ENCODE results near the gene DHX57. TPM values are rescaled to one million over a fixed set of nuclear protein-coding genes. Genes with fewer than 3 reads are reported as not detected.

The DHX57 gene
- total RNA-seq, 1 donor from 2014 or later: 27.0 TPM

DNA sequence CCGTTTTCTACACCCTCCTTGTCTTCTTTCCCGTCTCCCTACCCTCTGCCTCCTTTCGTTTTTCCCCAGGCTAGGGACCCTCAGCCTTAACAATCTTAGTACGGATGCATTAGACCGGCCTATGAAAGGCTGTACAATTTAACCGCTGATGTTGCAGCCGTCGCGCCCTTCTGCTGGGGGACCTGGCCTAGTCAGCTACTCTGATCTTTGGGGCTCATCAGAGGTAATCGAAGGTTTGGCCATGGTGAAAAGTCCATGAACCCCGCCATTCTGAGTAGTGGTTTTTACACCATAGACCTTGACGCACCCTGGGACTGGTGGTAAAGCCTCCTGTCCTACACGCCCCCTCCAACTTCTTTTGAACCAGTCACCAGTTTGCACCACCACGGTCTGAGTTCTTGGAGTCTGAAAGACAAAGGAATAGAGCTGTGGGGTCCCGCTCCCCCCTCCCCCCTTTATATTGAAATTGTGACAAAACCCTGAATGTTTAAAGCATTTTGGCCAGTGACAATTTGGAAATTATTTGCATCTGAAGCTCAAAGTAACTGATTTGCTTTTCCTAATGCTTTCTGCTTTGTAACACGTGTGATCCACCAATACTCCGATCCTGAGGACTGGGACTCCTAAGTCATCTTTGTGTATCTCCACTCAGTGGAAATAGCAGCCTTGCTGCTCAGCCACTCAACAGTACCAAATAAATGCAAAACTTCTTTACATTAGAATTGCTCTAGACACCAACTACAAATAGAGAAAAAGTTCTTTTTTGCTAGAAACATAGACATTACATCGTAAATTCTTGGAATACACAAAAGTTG lies 123.9 kb downstream of the DHX57 start:
- TF ChIP-seq, protein P1, sequence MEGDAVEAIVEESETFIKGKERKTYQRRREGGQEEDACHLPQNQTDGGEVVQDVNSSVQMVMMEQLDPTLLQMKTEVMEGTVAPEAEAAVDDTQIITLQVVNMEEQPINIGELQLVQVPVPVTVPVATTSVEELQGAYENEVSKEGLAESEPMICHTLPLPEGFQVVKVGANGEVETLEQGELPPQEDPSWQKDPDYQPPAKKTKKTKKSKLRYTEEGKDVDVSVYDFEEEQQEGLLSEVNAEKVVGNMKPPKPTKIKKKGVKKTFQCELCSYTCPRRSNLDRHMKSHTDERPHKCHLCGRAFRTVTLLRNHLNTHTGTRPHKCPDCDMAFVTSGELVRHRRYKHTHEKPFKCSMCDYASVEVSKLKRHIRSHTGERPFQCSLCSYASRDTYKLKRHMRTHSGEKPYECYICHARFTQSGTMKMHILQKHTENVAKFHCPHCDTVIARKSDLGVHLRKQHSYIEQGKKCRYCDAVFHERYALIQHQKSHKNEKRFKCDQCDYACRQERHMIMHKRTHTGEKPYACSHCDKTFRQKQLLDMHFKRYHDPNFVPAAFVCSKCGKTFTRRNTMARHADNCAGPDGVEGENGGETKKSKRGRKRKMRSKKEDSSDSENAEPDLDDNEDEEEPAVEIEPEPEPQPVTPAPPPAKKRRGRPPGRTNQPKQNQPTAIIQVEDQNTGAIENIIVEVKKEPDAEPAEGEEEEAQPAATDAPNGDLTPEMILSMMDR (IDR thresholded peaks at IDR 0.05; ENCODE audit: unreplicated experiment): no peak
- peak overlapping the region; percentile 98 for H3K27ac Mint-ChIP-seq (ENCODE audit: unreplicated experiment)
- H3K4me3 Mint-ChIP-seq (ENCODE audit: unreplicated experiment): peak overlapping the region; percentile 98
- no peaks in the 10 kb centered on the region for H3K9me3 Mint-ChIP-seq (ENCODE audit: unreplicated experiment)
- peaks cover 33% of the 10 kb centered on the region for H3K36me3 Mint-ChIP-seq (ENCODE audit: low read depth, unreplicated experiment)
- H3K27me3 Mint-ChIP-seq (ENCODE audit: unreplicated experiment): peaks cover 15% of the 10 kb centered on the region
- H3K4me1 Mint-ChIP-seq (ENCODE audit: unreplicated experiment): peaks cover 30% of the 10 kb centered on the region
- no peak for DNase-seq (ENCODE audit: low spot score)

DNA sequence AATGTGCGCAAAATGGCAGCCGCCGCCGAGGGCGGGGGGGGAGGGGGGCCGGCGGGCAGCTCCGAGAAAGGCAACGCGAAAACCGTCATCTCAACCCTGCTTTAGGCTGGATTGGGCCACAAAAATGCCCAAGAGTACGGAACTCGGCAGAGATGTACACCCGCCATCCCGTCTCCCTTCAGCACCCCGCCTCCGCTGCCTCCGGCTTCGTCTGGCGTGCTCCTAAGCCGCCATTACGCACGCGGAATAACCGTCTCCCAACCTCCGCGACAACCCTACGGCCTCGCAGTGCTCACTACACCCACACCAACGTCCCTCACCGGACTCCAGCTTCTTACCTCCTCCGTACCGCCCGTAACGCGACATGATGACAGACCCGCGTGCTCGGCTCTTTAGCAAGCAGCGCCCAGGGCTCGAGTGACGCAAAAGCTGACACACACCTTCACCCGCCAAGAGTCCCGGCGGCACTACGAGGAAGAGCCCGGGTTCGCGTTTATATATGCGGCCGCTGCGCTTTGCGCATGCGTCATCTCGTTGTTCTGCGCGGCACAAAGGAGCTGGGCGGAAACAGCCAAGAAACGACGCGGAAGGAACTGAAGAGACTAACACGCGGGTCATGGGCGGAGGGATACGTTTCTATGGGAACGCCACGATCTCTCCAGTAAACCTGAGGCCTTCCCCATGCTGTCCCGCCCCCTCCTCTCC lies 124.7 kb downstream of the DHX57 start, which contains the start of gene SRSF7:
SRSF7 (minus strand) TSS at position 471 of the 705 bp plus-strand sequence; CDS start at position 366, 105 bp downstream.
- DNase-seq (ENCODE audit: low spot score): peak; percentile 99
- peak within 1 kb of the TSS; percentile 98 for H3K27ac Mint-ChIP-seq (ENCODE audit: unreplicated experiment)
- TF ChIP-seq, protein P1 (IDR thresholded peaks at IDR 0.05; ENCODE audit: unreplicated experiment): no peak
- no peaks in the 10 kb centered on the region for H3K9me3 Mint-ChIP-seq (ENCODE audit: unreplicated experiment)
- H3K4me3 Mint-ChIP-seq (ENCODE audit: unreplicated experiment): peak within 1 kb of the TSS; percentile 98
- peaks cover 40% of the 10 kb centered on the region for H3K36me3 Mint-ChIP-seq (ENCODE audit: low read depth, unreplicated experiment)
- peaks cover 30% of the 10 kb centered on the region for H3K4me1 Mint-ChIP-seq (ENCODE audit: unreplicated experiment)
- peaks cover 15% of the 10 kb centered on the region for H3K27me3 Mint-ChIP-seq (ENCODE audit: unreplicated experiment)

DNA sequence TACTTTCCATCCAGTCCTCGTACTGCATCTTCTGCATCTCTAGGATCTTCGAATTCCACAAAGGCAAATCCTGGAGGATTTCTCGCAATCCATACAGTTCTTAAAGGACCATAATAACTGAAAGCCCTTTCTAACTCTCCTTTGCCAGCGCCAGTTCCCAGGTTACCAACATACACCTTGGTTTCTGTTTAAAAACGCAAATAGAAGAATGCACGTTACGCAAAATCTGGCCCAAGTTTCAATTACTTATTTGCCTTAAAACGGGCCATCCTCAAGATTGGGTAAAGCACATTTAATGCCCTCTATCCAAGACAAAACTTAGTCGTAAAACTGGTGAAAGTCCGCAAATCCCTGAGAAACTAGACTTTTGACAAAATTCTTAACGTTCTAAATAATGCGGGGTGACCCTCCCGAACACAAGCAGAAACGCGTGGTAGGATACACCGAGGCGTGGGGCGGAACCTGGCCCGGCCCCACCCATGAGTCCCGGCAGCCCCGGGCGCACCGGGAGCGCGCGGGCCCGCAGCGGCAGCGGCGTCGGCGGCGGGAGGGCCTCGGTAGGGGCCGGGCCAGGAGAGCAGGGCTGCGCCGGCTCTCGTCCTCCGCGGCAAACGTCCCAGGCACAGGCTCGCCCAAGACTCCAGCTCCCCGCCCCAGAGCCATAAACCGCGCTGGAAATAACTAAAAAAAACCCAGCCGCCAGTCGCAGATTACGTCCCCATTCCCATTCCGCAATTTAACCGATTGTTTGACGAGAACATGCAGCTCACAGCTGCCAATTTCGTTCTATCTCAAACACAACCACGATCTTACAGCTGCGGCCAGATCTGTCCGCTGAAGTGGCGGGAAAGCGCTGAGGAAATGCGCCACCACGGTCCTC lies 125.5 kb downstream of the DHX57 start:
- peaks cover 30% of the 10 kb centered on the region for H3K4me1 Mint-ChIP-seq (ENCODE audit: unreplicated experiment)
- H3K27me3 Mint-ChIP-seq (ENCODE audit: unreplicated experiment): peaks cover 15% of the 10 kb centered on the region
- DNase-seq (ENCODE audit: low spot score): peak; percentile 30
- peak overlapping the region; percentile 98 for H3K27ac Mint-ChIP-seq (ENCODE audit: unreplicated experiment)
- H3K9me3 Mint-ChIP-seq (ENCODE audit: unreplicated experiment): no peaks in the 10 kb centered on the region
- peak overlapping the region; percentile 98 for H3K4me3 Mint-ChIP-seq (ENCODE audit: unreplicated experiment)
- H3K36me3 Mint-ChIP-seq (ENCODE audit: low read depth, unreplicated experiment): peaks cover 40% of the 10 kb centered on the region
- TF ChIP-seq, protein P1 (IDR thresholded peaks at IDR 0.05; ENCODE audit: unreplicated experiment): no peak

DNA sequence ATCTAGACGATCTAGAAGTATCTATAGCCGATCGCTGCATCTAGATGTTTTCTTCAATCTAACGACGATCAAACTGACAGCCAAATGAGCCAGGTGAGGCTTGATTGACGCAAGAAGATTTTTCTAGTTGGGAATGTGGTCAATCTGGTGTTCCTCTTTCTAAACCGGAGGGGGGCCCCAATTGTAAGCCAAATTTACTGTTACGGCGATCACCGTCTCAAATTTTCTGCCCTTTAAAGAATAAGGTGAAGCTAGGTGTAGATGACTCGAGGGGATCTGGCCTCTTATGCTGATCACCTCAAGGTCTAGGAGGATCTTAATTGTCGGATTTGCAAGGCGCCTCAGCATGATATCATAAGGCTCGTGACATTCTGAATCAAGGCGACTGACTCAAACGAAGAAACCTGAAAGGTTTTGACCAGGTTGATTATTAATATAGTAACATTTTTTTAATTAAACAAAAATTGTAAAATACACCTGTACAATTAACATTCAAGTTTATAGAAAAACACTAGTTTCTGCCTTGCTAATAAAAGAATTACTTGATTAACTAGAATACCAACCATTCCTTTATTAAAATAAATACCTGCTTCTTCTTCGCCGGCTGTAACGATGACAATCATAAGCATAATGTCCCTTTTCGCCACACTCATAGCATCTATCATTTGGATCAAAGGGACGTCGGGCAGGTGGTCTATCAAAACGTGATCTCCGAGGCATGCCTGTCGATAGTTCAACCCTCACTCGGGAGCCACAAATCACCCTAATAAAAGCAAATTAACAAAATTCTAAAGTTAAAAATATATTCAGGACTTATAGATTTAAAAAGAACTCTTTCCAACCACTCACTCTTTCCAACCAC lies 126.6 kb downstream of the DHX57 start:
- no peaks in the 10 kb centered on the region for H3K9me3 Mint-ChIP-seq (ENCODE audit: unreplicated experiment)
- peak overlapping the region; percentile 89 for H3K4me3 Mint-ChIP-seq (ENCODE audit: unreplicated experiment)
- no peak for DNase-seq (ENCODE audit: low spot score)
- H3K4me1 Mint-ChIP-seq (ENCODE audit: unreplicated experiment): peaks cover 30% of the 10 kb centered on the region
- peaks cover 15% of the 10 kb centered on the region for H3K27me3 Mint-ChIP-seq (ENCODE audit: unreplicated experiment)
- peak overlapping the region; percentile 10 for H3K27ac Mint-ChIP-seq (ENCODE audit: unreplicated experiment)
- TF ChIP-seq, protein P1 (IDR thresholded peaks at IDR 0.05; ENCODE audit: unreplicated experiment): no peak
- peaks cover 42% of the 10 kb centered on the region for H3K36me3 Mint-ChIP-seq (ENCODE audit: low read depth, unreplicated experiment)

Data from endothelial cell (in vitro differentiated cells).